ENCODE results near the gene ZBTB7C.
A peak's percentile ranks its signal among the peaks of the same experiment; 100 is the strongest.

ZBTB7C gene

GRCh38 chr18:48244530-48244929 lies 164.7 kb downstream of the ZBTB7C start:
- no peak for DNase-seq

GRCh38 chr18:48238636-48239035 lies 170.5 kb downstream of the ZBTB7C start:
- no peak for DNase-seq

- DNase-seq, result no peak
Observed at GRCh38 chr18:48238206-48238605, 171.0 kb downstream of the ZBTB7C start.

- no peak for DNase-seq
Observed at GRCh38 chr18:48236822-48237221, 172.4 kb downstream of the ZBTB7C start.

GRCh38 chr18:48230467-48231113 lies 178.6 kb downstream of the ZBTB7C start:
- DNase-seq, result peak; percentile 26

- no peak for DNase-seq
Observed at GRCh38 chr18:48229552-48229981, 179.6 kb downstream of the ZBTB7C start.

- no peak for DNase-seq
Observed at GRCh38 chr18:48228841-48229240, 180.3 kb downstream of the ZBTB7C start.

DNA sequence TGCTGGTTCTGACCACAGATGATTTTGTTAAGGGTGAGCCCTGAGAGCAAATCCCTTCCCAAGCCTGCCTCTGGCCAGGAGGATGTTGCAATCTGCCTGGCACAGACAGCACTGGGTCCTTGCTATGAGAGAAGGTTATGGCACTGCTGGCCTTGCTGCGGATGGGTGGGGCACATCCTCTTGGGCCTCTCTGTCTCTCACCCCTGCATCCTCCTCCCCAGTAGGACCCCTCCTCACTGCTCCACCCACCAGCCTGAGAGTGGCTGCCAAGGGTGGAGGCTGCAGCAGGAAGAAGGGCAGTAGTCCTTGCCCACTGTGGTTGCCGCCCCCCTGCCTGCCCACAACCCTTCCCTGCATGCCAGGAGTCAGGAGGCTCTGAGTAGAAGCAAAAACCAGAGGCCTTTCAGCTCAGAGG lies 180.9 kb downstream of the ZBTB7C start:
- DNase-seq, result no peak

GRCh38 chr18:48227206-48227605 lies 182.0 kb downstream of the ZBTB7C start:
- no peak for DNase-seq

- no peak for DNase-seq
Observed at GRCh38 chr18:48226401-48226800, 182.8 kb downstream of the ZBTB7C start.

GRCh38 chr18:48222118-48222517 lies 187.1 kb downstream of the ZBTB7C start:
- DNase-seq, result peak; percentile 62

GRCh38 chr18:48219810-48220499 lies 189.2 kb downstream of the ZBTB7C start:
- no peak for DNase-seq

DNA sequence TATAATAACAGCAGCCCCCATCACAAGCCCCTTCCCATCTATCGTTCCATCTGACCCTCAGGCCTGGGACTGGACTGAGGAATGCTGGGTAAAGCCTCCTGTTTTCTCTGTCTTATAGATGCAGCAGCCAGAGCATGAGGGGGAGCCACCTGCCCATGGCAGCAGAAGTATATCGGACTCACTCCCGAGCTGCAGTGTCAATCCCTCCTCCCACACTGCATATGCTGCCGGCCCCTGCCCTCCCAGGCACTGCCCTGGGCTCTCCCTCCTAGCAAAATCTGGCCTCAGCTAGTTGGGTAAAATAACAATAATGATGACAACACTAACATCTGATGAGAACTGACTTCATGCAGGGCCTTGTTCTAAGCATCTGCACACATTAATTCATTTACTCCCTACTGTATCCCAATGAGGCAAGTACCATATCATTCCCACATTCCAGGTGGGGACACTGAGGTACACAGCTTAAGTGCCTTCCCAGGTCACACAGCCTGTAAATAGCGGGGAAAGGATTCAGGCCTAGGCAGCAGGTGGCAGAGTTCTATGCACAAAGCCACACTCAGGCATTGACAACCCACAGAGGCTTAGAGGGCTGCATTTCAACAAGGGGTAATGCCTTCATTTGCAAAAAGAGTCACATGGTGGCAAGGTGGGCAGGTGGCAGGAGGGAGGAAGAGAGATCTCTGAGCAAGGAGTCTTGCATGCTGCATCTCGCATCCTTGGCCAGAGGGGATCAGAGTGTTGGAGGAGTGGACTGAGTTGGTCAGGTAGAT lies 190.0 kb downstream of the ZBTB7C start:
- DNase-seq, result no peak

GRCh38 chr18:48218285-48219022 lies 190.7 kb downstream of the ZBTB7C start:
- DNase-seq, result no peak

DNA sequence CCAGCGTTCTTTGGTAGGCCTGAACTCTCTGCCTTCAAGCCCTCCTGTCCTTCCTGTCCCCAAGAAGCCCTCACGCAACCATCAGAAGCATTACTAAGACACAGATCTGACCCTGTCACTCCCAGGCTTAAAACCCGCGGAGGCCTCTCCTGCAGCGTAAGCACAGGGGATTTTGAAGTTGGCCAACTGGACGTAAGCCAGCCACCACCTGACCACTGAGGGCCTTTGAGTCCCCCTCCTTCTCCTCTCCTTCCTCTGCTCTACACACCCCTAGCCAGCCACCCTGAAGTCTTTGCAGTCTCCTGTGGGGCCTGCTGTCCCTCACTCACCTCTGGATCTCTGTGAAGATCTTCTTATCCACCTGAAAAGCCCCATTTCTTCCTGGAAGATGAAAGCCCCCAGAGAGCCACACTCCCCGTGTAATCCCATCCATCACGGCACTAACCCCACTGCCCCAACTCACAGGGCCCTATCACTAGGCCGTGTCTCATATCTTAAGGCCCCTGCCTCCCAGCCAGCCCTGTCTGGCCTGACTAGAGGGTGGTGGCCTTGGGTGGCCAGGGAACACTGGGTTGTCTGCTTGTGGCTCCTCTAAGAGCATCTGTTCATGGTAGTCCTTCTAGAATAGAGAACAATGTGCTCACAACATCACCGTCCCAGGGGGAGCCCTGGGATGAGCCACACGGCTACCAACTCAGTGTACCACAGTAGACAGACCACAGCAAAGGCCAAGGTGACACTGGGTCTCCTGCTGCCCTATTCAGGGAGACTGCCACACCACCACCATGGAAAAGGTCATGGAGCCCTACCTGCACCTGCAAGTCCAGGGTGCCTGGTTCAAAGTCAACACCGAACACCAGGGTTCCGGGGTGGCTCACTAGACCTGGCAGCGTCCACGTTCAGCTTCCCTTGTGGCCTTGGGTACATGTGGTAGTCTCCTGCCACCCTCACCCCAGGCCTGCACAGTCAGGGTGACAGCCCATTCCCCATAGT lies 191.6 kb downstream of the ZBTB7C start:
- DNase-seq, result no peak

DNA sequence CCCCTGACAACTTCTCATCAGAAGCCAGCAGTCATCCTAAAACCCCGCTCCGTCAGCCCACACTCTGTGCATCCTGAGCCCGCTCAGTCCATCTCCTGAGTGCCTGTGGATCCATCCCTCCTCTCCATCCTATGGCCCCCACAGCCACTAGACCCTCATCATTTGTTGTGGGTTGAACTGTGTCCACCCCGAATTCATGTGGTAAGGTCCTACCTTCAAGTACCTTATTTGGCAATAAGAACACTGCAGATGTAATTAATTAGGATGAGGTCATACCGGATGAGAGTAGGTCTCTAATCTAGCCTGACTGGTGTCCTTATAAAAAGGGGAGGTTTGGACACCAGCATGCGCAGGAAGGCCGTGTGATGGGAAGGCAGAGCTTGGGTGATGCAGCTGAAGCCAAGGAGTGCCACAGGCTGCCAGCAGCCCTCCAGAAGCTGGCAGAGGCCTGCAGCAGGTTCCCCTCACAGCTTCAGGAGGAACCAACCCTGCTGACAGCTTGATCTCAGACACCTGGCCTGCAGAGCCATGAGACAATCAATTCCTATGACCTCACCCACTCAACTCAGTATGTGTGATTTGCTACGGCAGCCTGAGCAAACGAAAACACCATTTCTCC lies 192.4 kb downstream of the ZBTB7C start:
- DNase-seq, result no peak

DNA sequence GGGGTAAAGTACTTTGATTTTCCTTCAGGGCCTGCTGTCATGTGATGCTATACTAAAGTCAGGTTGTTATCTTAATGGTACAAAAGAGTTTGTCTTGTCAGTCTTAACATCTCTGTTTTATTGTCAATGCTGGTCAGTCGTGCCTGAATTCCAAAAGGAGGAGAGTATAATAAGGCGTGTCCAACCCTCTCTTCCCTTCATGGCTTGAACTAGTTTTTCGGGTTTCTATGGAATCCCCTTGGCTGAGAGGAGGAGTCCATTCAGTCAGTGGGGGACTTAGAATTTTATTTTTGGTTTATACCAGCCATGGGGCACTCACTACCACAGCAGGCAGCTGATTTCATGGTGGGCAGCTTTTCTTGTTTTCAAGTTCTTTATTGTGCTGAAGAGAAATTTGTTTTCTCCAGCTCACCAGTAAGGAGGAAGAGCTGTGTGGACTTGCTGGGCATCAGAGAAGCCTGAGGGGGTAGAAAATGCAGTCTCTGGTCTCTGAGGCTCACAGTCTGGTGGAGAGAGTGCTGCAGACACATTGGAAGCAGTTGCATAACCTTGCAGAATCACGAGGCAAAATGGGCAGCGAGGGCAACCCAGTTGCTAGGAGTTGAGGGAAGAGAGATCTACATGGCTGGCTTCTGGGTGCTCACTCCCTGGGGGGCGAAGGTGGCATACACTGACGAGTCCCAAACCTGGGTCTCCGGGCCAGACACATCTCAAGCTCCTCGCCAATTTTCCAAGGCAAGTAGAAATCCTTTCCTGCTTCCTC lies 193.1 kb downstream of the ZBTB7C start:
- DNase-seq, result no peak

- DNase-seq, result no peak
Observed at GRCh38 chr18:48213791-48214190, 195.4 kb downstream of the ZBTB7C start.

DNA sequence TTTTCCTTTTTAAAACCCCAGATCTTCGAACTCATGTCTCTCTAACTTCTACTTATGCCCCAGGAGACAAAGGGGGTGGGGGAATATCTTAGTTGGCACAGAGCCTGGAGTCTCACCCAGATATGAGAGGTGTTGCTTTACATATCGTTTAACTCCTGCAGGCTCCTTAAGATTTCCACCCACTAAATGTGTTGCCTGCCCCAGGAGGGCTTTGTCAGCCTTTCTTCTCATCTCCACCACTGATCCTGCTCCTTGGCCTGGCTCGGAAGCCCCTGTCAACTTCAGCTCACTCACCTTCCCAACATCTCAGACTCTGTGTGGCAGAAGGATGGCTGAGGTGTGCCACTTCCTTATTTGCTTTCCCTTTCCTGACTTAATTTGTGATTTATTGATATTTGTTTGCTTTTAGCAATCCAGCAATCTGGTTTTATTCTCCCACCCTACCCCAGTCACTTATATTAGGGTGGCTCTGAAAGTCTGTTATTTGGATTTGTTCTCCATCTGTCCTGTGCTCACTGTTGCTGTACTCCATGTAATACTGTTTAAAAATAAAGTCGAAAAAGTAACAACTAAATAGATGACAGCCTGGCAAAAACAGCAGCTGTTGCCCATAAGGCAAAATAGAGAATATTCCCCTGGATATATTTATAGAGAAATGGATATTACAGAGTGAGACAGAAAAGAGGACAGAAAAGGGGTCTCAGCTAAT lies 200.6 kb downstream of the ZBTB7C start:
- no peak for DNase-seq

DNA sequence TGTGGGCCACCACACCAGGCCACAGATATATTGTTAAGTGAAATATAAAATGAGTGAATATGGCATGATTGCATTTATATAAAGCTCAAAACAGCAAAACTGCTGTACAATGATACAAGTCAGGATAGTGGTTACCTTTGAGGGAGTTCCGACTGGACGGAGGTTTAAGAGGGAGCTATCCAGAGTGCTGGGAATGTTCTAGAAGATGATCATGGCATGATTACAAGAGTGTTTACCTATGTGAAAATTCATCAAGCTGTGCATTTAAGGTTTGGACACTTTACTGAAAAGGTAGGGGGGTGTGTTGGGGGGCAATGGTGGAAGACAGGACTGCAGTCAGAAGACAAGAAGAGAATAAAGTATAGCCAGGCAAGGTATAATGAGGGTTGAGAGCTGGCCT lies 201.4 kb downstream of the ZBTB7C start:
- DNase-seq, result no peak

Measured in kidney glomerular epithelial cell (primary cell).